ENCODE results near the gene ABCF3. TPM values are rescaled to one million over a fixed set of nuclear protein-coding genes. Genes with fewer than 3 reads are reported as not detected.
A peak's percentile ranks its signal among the peaks of the same experiment; 100 is the strongest.
"Not testable (repeated sequence)": the region's sequence is repeated elsewhere in the genome, so short reads cannot be mapped to it uniquely, and the experiment has no call there.

The ABCF3 gene
- total RNA-seq, 3 donors from 2014 or later (not counting 1 experiment from before 2014, with no cell fraction given), result 128 to 168 (median 157) TPM

- no peak for TF ChIP-seq CTCF (IDR thresholded peaks at IDR 0.05)
- intact Hi-C loops (cut with micrococcal nuclease), result no loop called here
- no peak overlapping the region for H3K4me3 Mint-ChIP-seq
- peaks cover 32 to 43% of the 10 kb centered on the region in 2 donors for H3K4me1 Mint-ChIP-seq
- H3K27me3 Mint-ChIP-seq (ENCODE audit: low read depth in 2 of 2), result no peaks in the 10 kb centered on the region
- no peak for ATAC-seq
- no peak for DNase-seq
- Histone ChIP-seq H3K4me3 (ENCODE audit: low read length) (no peak overlapping the region), H3K27ac (ENCODE audit: low read length) (no peak overlapping the region), H3K9me3 (ENCODE audit: control insufficient read depth, insufficient read depth, low read length) (no peaks in the 10 kb centered on the region), H3K36me3 (ENCODE audit: control insufficient read depth, insufficient read depth, low read length) (peaks cover 5% of the 10 kb centered on the region), H3K27me3 (ENCODE audit: control insufficient read depth, insufficient read depth, low read length) (no peaks in the 10 kb centered on the region), H3K4me1 (ENCODE audit: control insufficient read depth, insufficient read depth, low read length) (peaks cover 46% of the 10 kb centered on the region)
- H3K9me3 Mint-ChIP-seq, result no peaks in the 10 kb centered on the region
- no peaks in the 10 kb centered on the region for H3K36me3 Mint-ChIP-seq
- 91% methylated on average over 4 of the region's 4 CpGs for WGBS (ENCODE audit: insufficient coverage)
- H3K27ac Mint-ChIP-seq, result no peak overlapping the region
These were observed 27.6 kb upstream of the ABCF3 start for GRCh38 chr3:184158404-184158803.

GRCh38 chr3:184160456-184160855, 25.5 kb upstream of the ABCF3 start:
- peaks cover 38 to 49% of the 10 kb centered on the region in 2 donors for H3K4me1 Mint-ChIP-seq
- H3K27ac Mint-ChIP-seq, result peak overlapping the region in 1 of 2 donors; percentile 63
- ATAC-seq (no peak), DNase-seq (no peak)
- no peak overlapping the region for H3K4me3 Mint-ChIP-seq
- no peak for TF ChIP-seq CTCF (IDR thresholded peaks at IDR 0.05)
- H3K9me3 ChIP-seq (ENCODE audit: control insufficient read depth, insufficient read depth, low read length), result no peaks in the 10 kb centered on the region
- WGBS (ENCODE audit: insufficient coverage), result 30% methylated on average over 2 of the region's 2 CpGs
- H3K9me3 Mint-ChIP-seq, result no peaks in the 10 kb centered on the region
- no peak overlapping the region for H3K27ac ChIP-seq (ENCODE audit: low read length)
- no peaks in the 10 kb centered on the region for H3K27me3 Mint-ChIP-seq (ENCODE audit: low read depth in 2 of 2)
- H3K4me3 ChIP-seq (ENCODE audit: low read length), result no peak overlapping the region
- H3K4me1 ChIP-seq (ENCODE audit: control insufficient read depth, insufficient read depth, low read length), result peaks cover 41% of the 10 kb centered on the region
- H3K36me3 ChIP-seq (ENCODE audit: control insufficient read depth, insufficient read depth, low read length), result peaks cover 24% of the 10 kb centered on the region
- no peaks in the 10 kb centered on the region for H3K36me3 Mint-ChIP-seq
- intact Hi-C loops (cut with micrococcal nuclease), result no loop called here
- H3K27me3 ChIP-seq (ENCODE audit: control insufficient read depth, insufficient read depth, low read length), result no peaks in the 10 kb centered on the region

- peaks cover 20 to 29% of the 10 kb centered on the region in 2 donors for H3K4me1 Mint-ChIP-seq
- H3K27me3 Mint-ChIP-seq (ENCODE audit: low read depth in 2 of 2); H3K4me3 ChIP-seq (ENCODE audit: low read length); intact Hi-C loops (cut with micrococcal nuclease); H3K4me3 Mint-ChIP-seq; H3K9me3 ChIP-seq (ENCODE audit: control insufficient read depth, insufficient read depth, low read length); H3K9me3 Mint-ChIP-seq; H3K36me3 Mint-ChIP-seq; ATAC-seq; H3K27ac ChIP-seq (ENCODE audit: low read length); H3K27me3 ChIP-seq (ENCODE audit: control insufficient read depth, insufficient read depth, low read length); DNase-seq; H3K27ac Mint-ChIP-seq: not testable (repeated sequence)
- 87% methylated on average over 8 of the region's 8 CpGs for WGBS (ENCODE audit: insufficient coverage)
- H3K4me1 ChIP-seq (ENCODE audit: control insufficient read depth, insufficient read depth, low read length), result peaks cover 20% of the 10 kb centered on the region
- H3K36me3 ChIP-seq (ENCODE audit: control insufficient read depth, insufficient read depth, low read length), result peaks cover 42% of the 10 kb centered on the region
These were observed 23.4 kb upstream of the ABCF3 start for GRCh38 chr3:184162571-184163070.

DNA sequence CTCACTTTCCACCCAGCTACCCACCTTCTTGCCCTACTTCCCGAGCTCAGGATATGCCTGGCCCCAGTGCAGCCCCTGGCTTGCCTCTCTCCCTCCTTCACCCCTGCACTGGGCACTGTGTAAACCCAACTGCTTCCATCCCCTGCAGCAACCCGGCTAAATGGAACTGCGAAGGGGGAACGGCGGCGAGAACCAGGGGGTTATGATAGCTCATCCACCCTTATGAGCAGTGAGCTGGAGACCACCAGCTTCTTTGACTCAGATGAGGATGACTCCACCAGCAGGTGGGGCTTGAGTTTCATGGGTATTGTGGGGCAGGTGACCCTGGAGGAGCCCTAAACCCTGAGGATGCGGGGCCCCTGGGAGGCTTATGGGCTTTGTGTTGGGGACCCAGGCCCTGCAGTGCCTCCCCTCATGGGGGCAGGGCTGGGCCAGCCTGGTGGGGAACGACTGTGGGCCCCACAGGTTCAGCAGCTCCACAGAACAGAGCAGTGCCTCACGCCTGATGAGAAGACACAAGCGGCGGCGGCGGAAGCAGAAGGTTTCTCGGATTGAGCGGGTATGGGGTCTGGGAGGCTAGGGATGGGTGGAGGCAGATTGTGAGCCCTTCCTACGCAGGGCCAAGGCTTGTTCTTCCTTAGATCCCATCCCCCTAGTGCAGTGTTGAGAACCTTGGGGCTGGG, 21.2 kb upstream of the ABCF3 start:
- 96% methylated on average over 16 of the region's 16 CpGs for WGBS (ENCODE audit: insufficient coverage)
- H3K9me3 Mint-ChIP-seq, result no peaks in the 10 kb centered on the region
- no peaks in the 10 kb centered on the region for H3K36me3 Mint-ChIP-seq
- H3K4me1 Mint-ChIP-seq, result peaks cover 12 to 22% of the 10 kb centered on the region in 2 donors
- peaks cover 4% of the 10 kb centered on the region for H3K4me1 ChIP-seq (ENCODE audit: control insufficient read depth, insufficient read depth, low read length)
- TF ChIP-seq CTCF (IDR thresholded peaks at IDR 0.05), result no peak
- no peak overlapping the region for H3K27ac Mint-ChIP-seq
- H3K27me3 ChIP-seq (ENCODE audit: control insufficient read depth, insufficient read depth, low read length), result no peaks in the 10 kb centered on the region
- no peak for DNase-seq
- no peak overlapping the region for H3K4me3 ChIP-seq (ENCODE audit: low read length)
- no peak overlapping the region for H3K27ac ChIP-seq (ENCODE audit: low read length)
- no peak for ATAC-seq
- no peaks in the 10 kb centered on the region for H3K9me3 ChIP-seq (ENCODE audit: control insufficient read depth, insufficient read depth, low read length)
- H3K27me3 Mint-ChIP-seq (ENCODE audit: low read depth in 2 of 2), result no peaks in the 10 kb centered on the region
- intact Hi-C loops (cut with micrococcal nuclease), result no loop called here
- peaks cover 46% of the 10 kb centered on the region for H3K36me3 ChIP-seq (ENCODE audit: control insufficient read depth, insufficient read depth, low read length)
- H3K4me3 Mint-ChIP-seq, result no peak overlapping the region
